Endothelial cell of umbilical vein (primary cell): ENCODE measurements around the gene MARCOL. TPM values are rescaled to one million over a fixed set of nuclear protein-coding genes. Genes with fewer than 3 reads are reported as not detected.

ENCODE experiments used
- BruUV-seq: library from RNA; stranded (reverse); fragments of 400-500 nt; replicated peaks from 2 replicates; lab custom pipeline; 2021; lab: Mats Ljungman, UMichigan
- CTCF ChIA-PET: fragments of 300-600, 350-600 bp; sonication (Branson Sonifier 250); formaldehyde crosslinking; loops from one replicate; lab custom pipeline; 2021; ENCODE audit warnings: antibody characterized with exemption, inconsistent platforms; lab: Charles Lee
- POLR2A ChIA-PET: fragments of 300-600, 350-600 bp; sonication (Branson Sonifier 250); formaldehyde crosslinking; loops from one replicate; lab custom pipeline; 2021; ENCODE audit warnings: antibody characterized with exemption, inconsistent platforms; lab: Charles Lee
- DNase-seq: peaks from one replicate; pipeline ENCODE4 v3.0.0-alpha.2; 2011; ENCODE audit warnings: low read depth, low spot score
- FAIRE-seq: peaks from 2 replicates; lab custom pipeline; 2011; peaks lifted over from hg19 to GRCh38; lab: Jason Lieb, UNC
- H2AFZ ChIP-seq: 2 replicates; pipeline ENCODE4 v1.6.0; 2012; ENCODE audit warnings: low read depth, low read length, control low read depth, inconsistent platforms
- H3K27ac ChIP-seq: 2 replicates; pipeline ENCODE4 v1.5.1; 2011; ENCODE audit warnings: low read depth, mild to moderate bottlenecking, control low read depth, low read length, moderate library complexity; ENCODE audit not compliant: insufficient read depth
- H3K27me3 ChIP-seq, 2 experiments: 2 replicates each; pipeline versions ENCODE4 v1.6.0 to v1.6.1; 2011; ENCODE audit warnings: low read length in 2 of 2, mixed read lengths in 1 of 2; ENCODE audit not compliant: control insufficient read depth in 2 of 2, insufficient read depth in 2 of 2
- H3K36me3 ChIP-seq, 2 experiments: 2 replicates in 1 of 2; 3 replicates in 1 of 2; pipeline ENCODE4 v1.5.1; 2011; ENCODE audit warnings: low read length in 2 of 2, mild to moderate bottlenecking in 1 of 2, moderate library complexity in 1 of 2; ENCODE audit not compliant: control insufficient read depth in 2 of 2, insufficient read depth in 2 of 2; ENCODE audit errors: extremely low read depth in 1 of 2
- H3K4me1 ChIP-seq: 3 replicates; pipeline ENCODE4 v1.5.1; 2011; ENCODE audit warnings: mild to moderate bottlenecking, low read length; ENCODE audit not compliant: control insufficient read depth, insufficient read depth; ENCODE audit errors: extremely low read depth
- H3K4me2 ChIP-seq: 2 replicates; pipeline ENCODE4 v1.6.1; 2011; ENCODE audit warnings: low read length, control low read depth, mixed read lengths; ENCODE audit not compliant: insufficient read depth
- H3K4me3 ChIP-seq, 3 experiments: fragments of 200-600 bp in 1 of 3; sonication (generic), shearing (Covaris generic) in 1 of 3; replicated peaks in 1 of 3; 2 replicates each; pipeline ENCODE4 v1.5.1; 2011 to 2016; ENCODE audit warnings: control low read depth in 3 of 3, low read length in 3 of 3, mild to moderate bottlenecking in 2 of 3, inconsistent platforms in 1 of 3, low read depth in 1 of 3, moderate library complexity in 1 of 3; ENCODE audit not compliant: insufficient read depth in 1 of 3
- H3K79me2 ChIP-seq: 2 replicates; pipeline ENCODE4 v1.6.0; 2012; ENCODE audit warnings: low read length, inconsistent platforms; ENCODE audit not compliant: control insufficient read depth, insufficient read depth
- H3K9ac ChIP-seq: replicated peaks from 2 replicates; pipeline ENCODE3; 2011; ENCODE audit warnings: low read length, control low read depth; ENCODE audit not compliant: insufficient read depth; ENCODE audit errors: extremely low read depth
- H3K9me1 ChIP-seq: replicated peaks from 3 replicates; pipeline ENCODE4 v1.6.0; 2011; ENCODE audit warnings: mild to moderate bottlenecking, low read length; ENCODE audit not compliant: control insufficient read depth, insufficient read depth; ENCODE audit errors: extremely low read depth
- H3K9me3 ChIP-seq: replicated peaks from 2 replicates; pipeline ENCODE4 v1.5.1; 2012; ENCODE audit warnings: low read length, inconsistent platforms; ENCODE audit not compliant: control insufficient read depth, insufficient read depth
- H4K20me1 ChIP-seq: replicated peaks from 2 replicates; pipeline ENCODE3; 2011; ENCODE audit warnings: mild to moderate bottlenecking, low read length; ENCODE audit not compliant: control insufficient read depth, insufficient read depth; ENCODE audit errors: extremely low read depth
- EZH2 ChIP-seq: IDR thresholded peaks from 2 replicates; pipeline ENCODE4 v1.6.1; 2012; ENCODE audit warnings: borderline replicate concordance, low read depth, mild to moderate bottlenecking, moderate library complexity, low read length, inconsistent platforms; ENCODE audit not compliant: severe bottlenecking
- FOS ChIP-seq: IDR thresholded peaks from 2 replicates; pipeline ENCODE4 v1.6.1; 2011; ENCODE audit warnings: mild to moderate bottlenecking, low read length, moderate library complexity, borderline replicate concordance; ENCODE audit not compliant: insufficient read depth
- GATA2 ChIP-seq: IDR thresholded peaks from 2 replicates; pipeline ENCODE4 v1.7.0; 2011; ENCODE audit warnings: low read depth, mild to moderate bottlenecking, moderate library complexity, mixed read lengths, low read length; ENCODE audit not compliant: insufficient read length, insufficient read depth
- JUN ChIP-seq: IDR thresholded peaks from 2 replicates; pipeline ENCODE4 v1.6.1; 2011; ENCODE audit warnings: borderline replicate concordance, low read depth; ENCODE audit not compliant: insufficient read length, insufficient read depth
- MYC ChIP-seq: IDR thresholded peaks from one replicate; pipeline ENCODE4 v1.6.1; 2011; ENCODE audit warnings: mild to moderate bottlenecking, low read depth, low read length
- POLR2A ChIP-seq: IDR thresholded peaks from 2 replicates; pipeline ENCODE4 v1.6.1; 2012; ENCODE audit warnings: low read depth, mild to moderate bottlenecking, control low read depth, low read length
- POLR2AphosphoS5 ChIP-seq: IDR thresholded peaks from 2 replicates; pipeline ENCODE4 v1.6.1; 2012; ENCODE audit warnings: low read depth, mild to moderate bottlenecking, control low read depth, low read length, moderate library complexity; ENCODE audit not compliant: insufficient read depth
- dilution Hi-C: fragments of 300-500 bp; cut with MboI; formaldehyde crosslinking; loops from one replicate; pipeline ENCODE4 v1.15.0; 2019; ENCODE audit warnings: low sequenced_read_pairs; ENCODE audit not compliant: extremely low pct_ligation_motif_present
- intact Hi-C: fragments of 100-400 bp; cut with micrococcal nuclease; formaldehyde crosslinking; loops from one replicate; pipeline ENCODE4 v1.10.0; 2022
- polyA plus RNA-seq, 4 experiments: library from polyadenylated mRNA; depleted of rRNA in 3 of 4; stranded (reverse) in 3 of 4; unstranded in 1 of 4; fragments of >200 nt; gene quantifications; 2 replicates each; pipeline versions ENCODE4 v1.2.1 to v1.2.3, GENCODE V29; 2011 to 2012; ENCODE audit warnings: missing spikeins in 1 of 4
- total RNA-seq: library from RNA; stranded (reverse); gene quantifications from 2 replicates; pipeline ENCODE4 v1.2.3, GENCODE V29; 2021
- TF ChIP-seq, protein P1 (sequence below): IDR thresholded peaks from 2 replicates; pipeline ENCODE4 v1.6.1; 2011; ENCODE audit not compliant: insufficient read depth, insufficient read length
- TF ChIP-seq, protein P2 (sequence below), 2 donors: IDR thresholded peaks; 1 replicate in 1 of 2; 2 replicates in 1 of 2; pipeline ENCODE4 v1.5.1; 2011; ENCODE audit warnings: low read length in 2 of 2, mild to moderate bottlenecking in 2 of 2, moderate library complexity in 2 of 2, control low read depth in 1 of 2, inconsistent platforms in 1 of 2, low read depth in 1 of 2; ENCODE audit not compliant: insufficient read depth in 1 of 2; ENCODE audit errors: extremely low read depth in 1 of 2

MARCOL gene
- total and polyA plus RNA-seq, 2 donors (not counting 3 experiments of a cell fraction or from before 2014, with no cell fraction given): not detected

DNA sequence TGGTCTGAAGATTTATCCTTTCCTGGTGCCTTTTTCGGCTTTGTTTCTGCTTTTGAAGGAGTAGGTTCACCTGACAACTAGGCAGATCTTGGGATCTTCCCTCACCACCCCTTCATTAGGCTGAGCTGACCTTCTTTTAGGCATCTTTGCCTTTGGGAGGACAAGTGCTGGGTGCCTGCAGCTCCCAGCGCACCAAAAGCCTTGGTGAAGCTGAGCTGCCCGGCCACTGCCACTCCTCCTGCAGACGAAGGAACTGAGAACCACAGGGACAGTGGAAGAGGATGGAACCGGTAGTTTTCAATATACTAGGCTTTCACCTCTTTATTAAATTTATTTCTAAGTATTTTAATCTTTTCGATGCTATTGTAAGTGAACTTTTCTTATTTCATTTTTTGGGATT lies 16.8 kb upstream of the MARCOL start:
- Histone ChIP-seq H3K79me2 (no peaks in the 10 kb centered on the region), H3K36me3 (no peaks in the 10 kb centered on the region), H3K4me2 (no peak overlapping the region), H2AFZ (no peak overlapping the region), H3K9ac (no peak overlapping the region), H3K4me1 (no peaks in the 10 kb centered on the region), H3K9me3 (no peaks in the 10 kb centered on the region), H3K9me1 (no peaks in the 10 kb centered on the region), H3K27ac (no peak overlapping the region), H3K27me3 (no peaks in the 10 kb centered on the region), H4K20me1 (no peaks in the 10 kb centered on the region), H3K4me3 (no peak overlapping the region)
- ChIA-PET POLR2A (no interaction called here), CTCF (interaction anchor here (1.2 kb wide), 1 partner anchor 69 kb away, joined by 4 read pairs; no protein-coding TSS in a partner anchor)
- TF ChIP-seq EZH2 (no peak), FOS (no peak), POLR2A (no peak), MYC (no peak), JUN (no peak), GATA2 (no peak), POLR2AphosphoS5 (no peak)
- TF ChIP-seq, protein P1, sequence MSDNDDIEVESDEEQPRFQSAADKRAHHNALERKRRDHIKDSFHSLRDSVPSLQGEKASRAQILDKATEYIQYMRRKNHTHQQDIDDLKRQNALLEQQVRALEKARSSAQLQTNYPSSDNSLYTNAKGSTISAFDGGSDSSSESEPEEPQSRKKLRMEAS: no peak
- TF ChIP-seq, protein P2, sequence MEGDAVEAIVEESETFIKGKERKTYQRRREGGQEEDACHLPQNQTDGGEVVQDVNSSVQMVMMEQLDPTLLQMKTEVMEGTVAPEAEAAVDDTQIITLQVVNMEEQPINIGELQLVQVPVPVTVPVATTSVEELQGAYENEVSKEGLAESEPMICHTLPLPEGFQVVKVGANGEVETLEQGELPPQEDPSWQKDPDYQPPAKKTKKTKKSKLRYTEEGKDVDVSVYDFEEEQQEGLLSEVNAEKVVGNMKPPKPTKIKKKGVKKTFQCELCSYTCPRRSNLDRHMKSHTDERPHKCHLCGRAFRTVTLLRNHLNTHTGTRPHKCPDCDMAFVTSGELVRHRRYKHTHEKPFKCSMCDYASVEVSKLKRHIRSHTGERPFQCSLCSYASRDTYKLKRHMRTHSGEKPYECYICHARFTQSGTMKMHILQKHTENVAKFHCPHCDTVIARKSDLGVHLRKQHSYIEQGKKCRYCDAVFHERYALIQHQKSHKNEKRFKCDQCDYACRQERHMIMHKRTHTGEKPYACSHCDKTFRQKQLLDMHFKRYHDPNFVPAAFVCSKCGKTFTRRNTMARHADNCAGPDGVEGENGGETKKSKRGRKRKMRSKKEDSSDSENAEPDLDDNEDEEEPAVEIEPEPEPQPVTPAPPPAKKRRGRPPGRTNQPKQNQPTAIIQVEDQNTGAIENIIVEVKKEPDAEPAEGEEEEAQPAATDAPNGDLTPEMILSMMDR (IDR thresholded peaks at IDR 0.05; ENCODE audit: extremely low read depth in 1 of 2, insufficient read depth in 1 of 2, low read depth in 1 of 2, low read length in 2 of 2): no peak
- intact Hi-C loops: no loop called here
- BruUV-seq: no TSS peak
- FAIRE-seq (no peak), DNase-seq (no peak)
- dilution Hi-C loops: no loop called here
